GM19467 (cell line): ENCODE measurements around the gene FAP.

ENCODE experiments used
- ATAC-seq: cut with Tn5 transposase; IDR thresholded peaks from one replicate; pipeline ENCODE4 v1.9.1; 2021; ENCODE audit warnings: mild to moderate bottlenecking, moderate library complexity; ENCODE audit not compliant: unreplicated experiment

The FAP gene

DNA sequence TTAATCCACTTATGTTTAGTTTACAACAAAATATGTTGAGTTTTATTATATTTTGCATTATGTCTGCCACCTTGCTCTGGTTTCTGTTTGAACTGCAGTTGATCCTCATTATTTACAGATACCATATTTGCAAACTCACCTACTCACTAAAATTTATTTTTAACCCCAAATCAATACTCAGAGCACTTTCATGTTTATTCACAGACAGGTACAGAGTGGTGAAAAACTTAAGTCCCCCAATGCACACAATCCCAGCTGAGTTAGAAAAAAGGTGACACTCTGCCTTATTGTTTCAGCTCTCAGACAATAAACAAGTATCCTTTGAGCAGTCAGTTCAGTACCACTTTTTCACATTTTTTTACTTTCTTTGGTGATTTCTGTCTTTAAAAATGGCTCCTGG lies 104.9 kb downstream of the FAP start:
- ATAC-seq = no peak

DNA sequence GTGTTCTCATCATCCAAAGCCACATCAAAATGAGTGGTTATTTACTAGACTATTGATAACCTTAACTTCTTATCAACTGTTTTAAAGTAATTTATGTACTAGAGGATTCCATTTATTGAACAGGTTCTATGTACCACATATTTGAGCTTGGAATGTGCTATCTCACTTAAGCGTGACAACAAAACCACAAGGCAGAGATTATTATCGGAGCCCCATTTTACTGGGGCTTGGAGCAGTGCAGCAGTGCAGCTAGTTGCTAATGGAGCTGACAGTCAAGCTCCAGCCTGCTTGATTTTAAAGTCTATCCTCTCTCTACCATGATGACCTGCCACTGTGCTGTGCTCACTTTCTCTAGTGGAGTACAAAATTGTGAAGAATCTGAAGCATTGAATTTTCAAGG lies 115.8 kb downstream of the FAP start:
- no peak for ATAC-seq

DNA sequence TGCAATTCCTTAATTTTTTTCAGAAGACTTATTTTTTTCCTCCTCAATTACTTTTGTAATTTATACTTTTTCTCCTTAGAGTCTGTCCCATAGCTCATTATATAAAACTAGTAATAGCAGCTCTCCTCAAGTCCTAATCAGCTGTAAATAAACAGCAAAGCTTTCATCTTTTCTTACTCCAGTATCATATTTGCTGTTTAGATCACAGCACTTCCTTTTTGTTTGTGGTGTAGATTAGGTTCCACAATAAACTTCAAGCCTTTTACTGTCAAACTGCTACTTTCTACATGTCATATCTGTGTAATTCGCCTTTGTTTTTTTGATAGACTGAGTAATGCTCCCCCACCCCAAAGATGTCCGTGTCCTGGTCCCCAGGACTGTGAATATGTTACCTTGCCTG lies 116.7 kb downstream of the FAP start:
- ATAC-seq = no peak

DNA sequence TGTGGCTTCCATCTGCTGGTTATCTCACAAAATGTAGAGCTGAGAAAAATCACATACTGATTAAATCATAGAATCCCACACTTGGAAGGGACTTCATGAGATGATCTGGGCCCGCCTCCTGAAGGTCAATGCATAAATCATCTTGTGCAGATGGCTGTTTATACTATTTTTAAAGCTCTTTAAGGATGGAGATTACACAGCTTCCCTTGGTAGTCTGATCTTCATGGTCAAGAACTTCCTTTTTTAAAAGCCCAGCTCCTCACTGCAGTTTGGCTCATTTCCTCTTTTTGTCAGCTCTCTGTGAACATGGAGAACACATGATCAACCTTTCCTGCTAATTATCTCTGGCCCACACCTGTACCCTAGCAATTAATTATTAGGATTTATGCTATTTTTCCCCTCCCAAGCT lies 117.1 kb downstream of the FAP start:
- ATAC-seq = peak; percentile 90

DNA sequence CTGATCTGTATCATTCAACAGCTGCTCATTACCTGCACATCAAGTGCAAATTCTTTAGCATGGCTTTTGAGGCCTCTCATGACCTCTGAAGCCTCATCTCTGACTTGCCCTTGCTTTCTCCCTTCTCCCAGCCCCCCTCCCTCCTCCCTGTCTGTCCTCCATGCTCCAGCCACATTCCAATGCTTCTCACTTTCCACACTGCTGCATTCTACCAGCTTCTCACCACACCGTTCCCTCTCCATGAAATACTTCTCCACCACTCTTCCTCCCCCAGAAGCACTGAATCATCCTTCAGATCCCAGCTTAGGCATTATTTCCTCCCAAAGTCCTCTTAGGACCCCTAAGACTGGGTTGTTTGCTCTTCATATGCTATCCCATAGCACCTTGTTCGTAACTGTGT lies 118.1 kb downstream of the FAP start:
- ATAC-seq = no peak

DNA sequence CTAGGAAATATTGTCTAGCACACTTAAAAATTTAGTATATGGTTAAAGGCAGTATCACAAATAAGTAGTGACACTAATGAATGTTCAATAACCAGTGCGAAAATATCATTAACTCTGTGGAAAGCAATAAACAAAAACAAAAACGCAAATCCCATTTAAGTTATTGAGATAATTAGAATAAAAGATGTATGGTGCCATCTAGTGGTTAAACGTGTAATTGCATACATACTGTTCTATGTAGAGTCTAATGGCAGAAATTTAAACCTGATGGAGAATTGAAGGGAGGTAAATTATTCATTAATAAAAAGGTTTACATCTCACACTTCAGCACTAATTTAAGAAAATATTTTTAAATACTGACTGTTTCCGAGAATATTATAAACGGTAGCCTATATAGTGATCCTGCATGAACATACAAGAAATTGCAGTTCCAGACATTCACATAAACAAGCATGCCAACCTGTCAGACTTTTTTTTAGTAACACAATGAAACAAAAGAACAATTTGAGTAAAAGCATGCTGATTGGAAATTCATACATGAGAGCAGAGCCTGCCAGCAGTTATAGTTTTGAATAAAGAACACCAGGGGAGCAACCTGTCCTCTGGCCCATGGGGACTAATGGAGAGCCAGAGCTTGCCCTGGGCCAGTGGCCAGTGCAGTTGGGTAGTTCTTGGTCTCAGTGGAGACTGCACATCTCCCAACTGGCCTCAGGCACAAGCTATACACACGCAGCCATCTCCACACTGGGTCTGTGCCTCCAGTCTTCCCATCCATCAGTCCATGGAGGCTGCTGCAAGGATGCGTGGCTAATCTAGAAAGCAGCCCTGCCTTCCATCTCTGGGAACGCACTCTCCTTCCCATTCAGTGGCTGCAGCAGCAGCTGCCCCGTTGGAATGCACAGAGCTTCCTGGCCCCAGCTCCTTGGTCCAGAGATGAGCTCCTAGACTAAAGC lies 119.2 kb downstream of the FAP start:
- peak; percentile 49 for ATAC-seq
